Tibial nerve (tissue), 3 donors: ENCODE measurements around the gene DTNBP1.

Experiments used
- POLR2A ChIP-seq, 2 donors: fragments of 450-650 bp; IDR thresholded peaks; one replicate each; pipeline ENCODE4 v1.6.1; 2017; ENCODE audit warnings: antibody characterized with exemption in 2 of 2, mild to moderate bottlenecking in 2 of 2, moderate library complexity in 2 of 2
- TF ChIP-seq, protein P1 (sequence below), 5 experiments: fragments of 200-600 bp in 3 of 5; fragments of 450-650 bp in 2 of 5; sonication (generic) in 3 of 5; IDR thresholded peaks; one replicate each; pipeline ENCODE4 v1.5.1; 2016 to 2019; ENCODE audit warnings: antibody characterized with exemption in 5 of 5, mild to moderate bottlenecking in 3 of 5, moderate library complexity in 2 of 5

DNA sequence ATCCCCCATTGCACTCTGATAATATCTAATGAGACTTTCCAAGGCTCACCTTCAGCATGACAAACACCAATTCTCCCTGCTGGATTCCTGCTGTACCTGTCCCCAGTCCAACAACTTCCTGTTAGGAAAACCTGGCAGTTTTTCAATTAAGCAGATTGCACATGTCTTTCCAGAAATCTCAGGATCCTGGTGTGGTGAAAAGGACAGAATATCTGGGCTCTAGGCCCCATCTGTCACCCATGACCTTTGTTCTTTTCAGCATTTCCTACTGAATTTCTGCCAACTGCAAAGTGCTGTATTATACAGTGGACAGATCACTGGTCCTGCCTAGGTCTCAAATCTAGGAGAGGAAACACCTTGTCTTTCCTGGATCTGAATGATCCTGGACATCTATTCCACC is 27.7 kb upstream of the DTNBP1 start:
- TF ChIP-seq, protein P1, sequence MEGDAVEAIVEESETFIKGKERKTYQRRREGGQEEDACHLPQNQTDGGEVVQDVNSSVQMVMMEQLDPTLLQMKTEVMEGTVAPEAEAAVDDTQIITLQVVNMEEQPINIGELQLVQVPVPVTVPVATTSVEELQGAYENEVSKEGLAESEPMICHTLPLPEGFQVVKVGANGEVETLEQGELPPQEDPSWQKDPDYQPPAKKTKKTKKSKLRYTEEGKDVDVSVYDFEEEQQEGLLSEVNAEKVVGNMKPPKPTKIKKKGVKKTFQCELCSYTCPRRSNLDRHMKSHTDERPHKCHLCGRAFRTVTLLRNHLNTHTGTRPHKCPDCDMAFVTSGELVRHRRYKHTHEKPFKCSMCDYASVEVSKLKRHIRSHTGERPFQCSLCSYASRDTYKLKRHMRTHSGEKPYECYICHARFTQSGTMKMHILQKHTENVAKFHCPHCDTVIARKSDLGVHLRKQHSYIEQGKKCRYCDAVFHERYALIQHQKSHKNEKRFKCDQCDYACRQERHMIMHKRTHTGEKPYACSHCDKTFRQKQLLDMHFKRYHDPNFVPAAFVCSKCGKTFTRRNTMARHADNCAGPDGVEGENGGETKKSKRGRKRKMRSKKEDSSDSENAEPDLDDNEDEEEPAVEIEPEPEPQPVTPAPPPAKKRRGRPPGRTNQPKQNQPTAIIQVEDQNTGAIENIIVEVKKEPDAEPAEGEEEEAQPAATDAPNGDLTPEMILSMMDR (IDR thresholded peaks at IDR 0.05), result no peak
- TF ChIP-seq POLR2A (IDR thresholded peaks at IDR 0.05), result no peak
